Measurements from ENCODE around the gene MID1. TPM values are rescaled to one million over a fixed set of nuclear protein-coding genes. Genes with fewer than 3 reads are reported as not detected.
"Not testable (repeated sequence)": the region's sequence is repeated elsewhere in the genome, so short reads cannot be mapped to it uniquely, and the experiment has no call there.

MID1 gene
- total and polyA plus RNA-seq, 5 donors, result 4.1 to 39.9 (median 21.0) TPM

- ATAC-seq, result no peak
- no peaks in the 10 kb centered on the region for H3K27me3 ChIP-seq (ENCODE audit: control insufficient read depth, insufficient read depth)
- H3K9me3 ChIP-seq (ENCODE audit: control insufficient read depth, low read length), result no peaks in the 10 kb centered on the region
- 62% methylated on average over 1 of the region's 1 CpG for WGBS
- intact Hi-C loops (cut with DNase I), result no loop called here
- peaks cover 8% of the 10 kb centered on the region for H3K4me1 ChIP-seq (ENCODE audit: control insufficient read depth, insufficient read depth, low read length)
- no peak for DNase-seq
- H3K4me3 ChIP-seq (ENCODE audit: low read length), result no peak overlapping the region
- H3K27ac ChIP-seq (ENCODE audit: low read length), result no peak overlapping the region
Observed at GRCh38 chrX:10600479-10600878, 19.9 kb downstream of the MID1 start.

DNA sequence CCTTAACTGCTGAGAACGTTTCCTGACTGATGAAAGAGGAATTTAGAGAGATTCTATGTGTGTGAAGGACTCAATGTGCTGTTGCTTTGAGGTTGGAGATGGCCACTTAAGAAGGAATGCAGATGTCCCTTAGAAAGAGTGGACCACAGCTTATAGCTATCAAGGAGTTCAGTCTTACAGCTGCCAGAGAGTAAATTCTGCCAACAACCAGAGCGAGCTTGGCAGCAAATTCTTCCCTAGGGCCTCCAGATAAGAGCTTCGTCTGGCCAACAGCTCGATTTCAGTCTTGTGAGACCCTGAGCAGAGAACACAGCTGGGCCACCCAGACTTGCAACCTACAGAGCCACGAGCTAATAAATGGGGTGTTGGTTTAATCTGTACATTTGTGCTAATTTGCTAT lies 21.8 kb downstream of the MID1 start:
- Histone ChIP-seq H3K4me1 (ENCODE audit: control insufficient read depth, insufficient read depth, low read length) (peaks cover 8% of the 10 kb centered on the region), H3K27me3 (ENCODE audit: control insufficient read depth, insufficient read depth) (no peaks in the 10 kb centered on the region), H3K4me3 (ENCODE audit: low read length) (no peak overlapping the region), H3K27ac (ENCODE audit: low read length) (no peak overlapping the region), H3K9me3 (ENCODE audit: control insufficient read depth, low read length) (no peaks in the 10 kb centered on the region)
- peak; percentile 78 to 81 for ATAC-seq
- DNase-seq, result peak; percentile 35 to 73 (median 54)
- 21% methylated on average over 5 of the region's 5 CpGs for WGBS
- intact Hi-C loops (cut with DNase I), result no loop called here

DNA sequence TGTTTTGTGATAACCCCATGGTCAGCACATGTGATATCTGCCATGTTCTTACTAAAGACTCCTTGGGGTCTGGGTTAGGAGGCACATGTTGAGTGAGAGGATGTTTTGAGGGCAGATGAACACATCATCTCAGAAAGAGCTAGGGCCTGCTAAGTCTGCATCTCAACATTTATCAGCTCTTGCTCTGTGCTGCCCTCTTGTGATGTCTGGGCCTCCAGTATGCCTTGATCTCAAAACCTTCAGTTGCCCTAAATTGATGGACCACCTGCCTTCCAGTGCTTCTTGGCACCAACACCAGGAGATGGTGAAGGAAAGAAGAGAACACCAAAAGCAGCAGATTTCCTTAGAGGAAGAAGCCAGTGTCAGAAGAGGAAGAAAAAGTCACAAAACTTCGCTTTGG lies 22.5 kb downstream of the MID1 start:
- H3K4me3 ChIP-seq (ENCODE audit: low read length), result no peak overlapping the region
- ATAC-seq (peak in 1 of 2 donors; percentile 49), DNase-seq (peak in 1 of 3 donors; percentile 43)
- no peaks in the 10 kb centered on the region for H3K27me3 ChIP-seq (ENCODE audit: control insufficient read depth, insufficient read depth)
- 88% methylated on average over 1 of the region's 1 CpG for WGBS
- peak overlapping the region; percentile 27 for H3K27ac ChIP-seq (ENCODE audit: low read length)
- intact Hi-C loops (cut with DNase I), result no loop called here
- peaks cover 8% of the 10 kb centered on the region for H3K4me1 ChIP-seq (ENCODE audit: control insufficient read depth, insufficient read depth, low read length)
- no peaks in the 10 kb centered on the region for H3K9me3 ChIP-seq (ENCODE audit: control insufficient read depth, low read length)

- H3K27me3 ChIP-seq (ENCODE audit: control insufficient read depth, insufficient read depth), result no peaks in the 10 kb centered on the region
- WGBS, result 60% methylated on average over 11 of the region's 11 CpGs
Observed at GRCh38 chrX:10591363-10592335, 28.7 kb downstream of the MID1 start.

GRCh38 chrX:10589787-10590186 lies 30.6 kb downstream of the MID1 start:
- H3K4me1 ChIP-seq (ENCODE audit: control insufficient read depth, insufficient read depth, low read length); H3K27ac ChIP-seq (ENCODE audit: low read length); H3K27me3 ChIP-seq (ENCODE audit: control insufficient read depth, insufficient read depth); intact Hi-C loops (cut with DNase I); H3K9me3 ChIP-seq (ENCODE audit: control insufficient read depth, low read length); H3K4me3 ChIP-seq (ENCODE audit: low read length); DNase-seq; ATAC-seq: not testable (repeated sequence)
- 78% methylated on average over 10 of the region's 10 CpGs for WGBS

More at GRCh38 chrX:10591363-10592335, 28.7 kb downstream of the MID1 start:
- ATAC-seq (no peak), DNase-seq (peak in 1 of 3 donors; percentile 26)
- Histone ChIP-seq H3K4me1 (ENCODE audit: control insufficient read depth, insufficient read depth, low read length) (no peaks in the 10 kb centered on the region), H3K9me3 (ENCODE audit: control insufficient read depth, low read length) (no peaks in the 10 kb centered on the region), H3K27ac (ENCODE audit: low read length) (no peak overlapping the region), H3K4me3 (ENCODE audit: low read length) (no peak overlapping the region)
- intact Hi-C loops (cut with DNase I), result no loop called here

GRCh38 chrX:10589098-10589497 lies 31.3 kb downstream of the MID1 start:
- H3K9me3 ChIP-seq (ENCODE audit: control insufficient read depth, low read length), result no peaks in the 10 kb centered on the region
- DNase-seq (peak in 2 of 3 donors; percentile 33 to 62), ATAC-seq (no peak)
- intact Hi-C loops (cut with DNase I), result no loop called here
- H3K4me3 ChIP-seq (ENCODE audit: low read length), result no peak overlapping the region
- 81% methylated on average over 6 of the region's 6 CpGs for WGBS
- H3K27me3 ChIP-seq (ENCODE audit: control insufficient read depth, insufficient read depth), result no peaks in the 10 kb centered on the region
- no peaks in the 10 kb centered on the region for H3K4me1 ChIP-seq (ENCODE audit: control insufficient read depth, insufficient read depth, low read length)
- H3K27ac ChIP-seq (ENCODE audit: low read length), result no peak overlapping the region

- H3K9me3 ChIP-seq (ENCODE audit: control insufficient read depth, low read length); ATAC-seq: not testable (repeated sequence)
Observed at GRCh38 chrX:10584882-10585281, 35.5 kb downstream of the MID1 start.

GRCh38 chrX:10582945-10583344 lies 37.4 kb downstream of the MID1 start:
- H3K27me3 ChIP-seq (ENCODE audit: control insufficient read depth, insufficient read depth), result no peaks in the 10 kb centered on the region
- no peak overlapping the region for H3K4me3 ChIP-seq (ENCODE audit: low read length)
- intact Hi-C loops (cut with DNase I), result no loop called here
- peaks cover 2% of the 10 kb centered on the region for H3K4me1 ChIP-seq (ENCODE audit: control insufficient read depth, insufficient read depth, low read length)
- H3K9me3 ChIP-seq (ENCODE audit: control insufficient read depth, low read length), result no peaks in the 10 kb centered on the region
- no peak overlapping the region for H3K27ac ChIP-seq (ENCODE audit: low read length)
- ATAC-seq (no peak), DNase-seq (no peak)

More at GRCh38 chrX:10584882-10585281, 35.5 kb downstream of the MID1 start:
- H3K4me3 ChIP-seq (ENCODE audit: low read length); H3K27me3 ChIP-seq (ENCODE audit: control insufficient read depth, insufficient read depth); H3K4me1 ChIP-seq (ENCODE audit: control insufficient read depth, insufficient read depth, low read length); H3K27ac ChIP-seq (ENCODE audit: low read length); DNase-seq; intact Hi-C loops (cut with DNase I): not testable (repeated sequence)
- 93% methylated on average over 7 of the region's 7 CpGs for WGBS

DNA sequence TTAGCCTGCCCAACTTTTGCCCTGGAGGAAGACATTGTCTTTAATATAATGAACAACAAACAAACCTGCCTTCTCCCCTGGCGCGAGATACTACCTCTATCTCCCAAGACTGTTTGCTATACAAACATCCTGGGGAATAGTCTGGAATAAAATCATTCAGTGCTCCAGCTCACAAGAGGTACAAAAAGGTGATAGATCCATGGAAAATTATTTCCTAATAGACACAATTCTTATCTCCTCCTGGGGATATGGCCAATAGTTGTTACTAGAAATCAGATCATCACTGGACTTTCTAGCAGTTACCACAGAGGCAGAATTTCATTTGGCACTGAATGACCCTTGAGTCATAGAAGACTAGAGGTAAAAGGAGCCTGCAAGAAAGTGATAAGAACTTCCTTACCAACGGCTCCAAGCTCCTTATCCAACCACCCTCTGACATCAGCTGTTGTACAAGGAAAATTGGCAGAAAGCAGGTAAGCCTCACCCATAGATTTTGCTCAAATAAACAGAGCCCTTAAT lies 38.1 kb downstream of the MID1 start:
- 69% methylated on average over 3 of the region's 3 CpGs for WGBS
- H3K27ac ChIP-seq (ENCODE audit: low read length), result no peak overlapping the region
- peak; percentile 71 to 94 for ATAC-seq
- peaks cover 2% of the 10 kb centered on the region for H3K4me1 ChIP-seq (ENCODE audit: control insufficient read depth, insufficient read depth, low read length)
- intact Hi-C loops (cut with DNase I), result no loop called here
- H3K27me3 ChIP-seq (ENCODE audit: control insufficient read depth, insufficient read depth), result no peaks in the 10 kb centered on the region
- H3K9me3 ChIP-seq (ENCODE audit: control insufficient read depth, low read length), result no peaks in the 10 kb centered on the region
- no peak for DNase-seq
- H3K4me3 ChIP-seq (ENCODE audit: low read length), result no peak overlapping the region

- 39% methylated on average over 12 of the region's 12 CpGs for WGBS
- no peak overlapping the region for H3K27ac ChIP-seq (ENCODE audit: low read length)
Observed at GRCh38 chrX:10579112-10580011, 41.0 kb downstream of the MID1 start.

More at GRCh38 chrX:10579112-10580011, 41.0 kb downstream of the MID1 start:
- Histone ChIP-seq H3K4me1 (ENCODE audit: control insufficient read depth, insufficient read depth, low read length) (peaks cover 2% of the 10 kb centered on the region), H3K4me3 (ENCODE audit: low read length) (no peak overlapping the region), H3K9me3 (ENCODE audit: control insufficient read depth, low read length) (no peaks in the 10 kb centered on the region), H3K27me3 (ENCODE audit: control insufficient read depth, insufficient read depth) (no peaks in the 10 kb centered on the region)
- DNase-seq (no peak), ATAC-seq (no peak)
- intact Hi-C loops (cut with DNase I), result no loop called here
